Muscle of leg (tissue), 11 donors: ENCODE results near the gene TMEM141. TPM values are rescaled to one million over a fixed set of nuclear protein-coding genes. Genes with fewer than 3 reads are reported as not detected.
A peak's percentile ranks its signal among the peaks of the same experiment; 100 is the strongest.
"Not testable (repeated sequence)": the region's sequence is repeated elsewhere in the genome, so short reads cannot be mapped to it uniquely, and the experiment has no call there.

Source experiments
- DNase-seq: peaks from one replicate; pipeline ENCODE4 v3.0.0; 2013
- H3K27ac ChIP-seq: one replicate; pipeline ENCODE4 v1.5.1; 2013; ENCODE audit warnings: mild to moderate bottlenecking, low read length, control low read depth
- H3K27me3 ChIP-seq: one replicate; pipeline ENCODE4 v1.6.1; 2013; ENCODE audit warnings: low read length; ENCODE audit not compliant: control insufficient read depth, insufficient read depth
- H3K36me3 ChIP-seq: one replicate; pipeline ENCODE4 v1.6.1; 2013; ENCODE audit warnings: low read length; ENCODE audit not compliant: control insufficient read depth, insufficient read depth
- H3K4me1 ChIP-seq: one replicate; pipeline ENCODE4 v1.6.1; 2013; ENCODE audit warnings: low read length; ENCODE audit not compliant: control insufficient read depth, insufficient read depth
- H3K4me3 ChIP-seq: one replicate; pipeline ENCODE4 v1.5.1; 2013; ENCODE audit warnings: low read length, control low read depth
- H3K9me3 ChIP-seq: replicated peaks from 2 replicates; pipeline ENCODE4 v1.6.1; 2013; ENCODE audit warnings: low read depth, low read length; ENCODE audit not compliant: control insufficient read depth
- WGBS: methylation state at CpG from one replicate; pipeline ENCODE4 v1.1.5; 2013; ENCODE audit warnings: missing lambda C conversion rate; ENCODE audit not compliant: insufficient coverage; 5-methylcytosine and 5-hydroxymethylcytosine counted together
- polyA plus RNA-seq, 8 donors: library from polyadenylated mRNA; unstranded; fragments of 120-200 nt; gene quantifications; one replicate each; pipeline versions ENCODE4 v1.2.1 to v1.2.3, GENCODE V29; 2013; ENCODE audit warnings: inconsistent platforms in 1 of 8, low replicate concordance in 1 of 8; ENCODE audit not compliant: insufficient read length in 8 of 8, insufficient read depth in 1 of 8
- total RNA-seq: library from RNA; stranded (reverse); fragments of 120-200 nt; gene quantifications from one replicate; pipeline ENCODE4 v1.2.4, GENCODE V29; 2013

TMEM141 gene
- total and polyA plus RNA-seq, 9 donors, result 34.2 to 53.2 (median 44.3) TPM

- not testable (repeated sequence) for H3K9me3 ChIP-seq, H3K36me3 ChIP-seq, H3K4me3 ChIP-seq, H3K27me3 ChIP-seq, H3K27ac ChIP-seq
- H3K4me1 ChIP-seq, result peaks cover 31% of the 10 kb centered on the region
- peak; percentile 52 for DNase-seq
- WGBS, result 46% methylated on average over 20 of the region's 22 CpGs
These were observed 30.2 kb upstream of the TMEM141 start for GRCh38 chr9:136760834-136761544.

GRCh38 chr9:136761545-136761981, 29.6 kb upstream of the TMEM141 start:
- DNase-seq, result no peak
- Histone ChIP-seq H3K4me1 (peaks cover 28% of the 10 kb centered on the region), H3K27me3 (peaks cover 9% of the 10 kb centered on the region), H3K36me3 (no peaks in the 10 kb centered on the region), H3K27ac (no peak overlapping the region), H3K4me3 (no peak overlapping the region), H3K9me3 (no peaks in the 10 kb centered on the region)
- WGBS, result 85% methylated on average over 5 of the region's 13 CpGs

- DNase-seq, result no peak
- H3K27me3 ChIP-seq, result peaks cover 9% of the 10 kb centered on the region
- H3K9me3 ChIP-seq, result no peaks in the 10 kb centered on the region
- 52% methylated on average over 5 of the region's 17 CpGs for WGBS
- H3K27ac ChIP-seq, result no peak overlapping the region
- no peaks in the 10 kb centered on the region for H3K36me3 ChIP-seq
- H3K4me3 ChIP-seq, result no peak overlapping the region
- peaks cover 25% of the 10 kb centered on the region for H3K4me1 ChIP-seq
These were observed 28.9 kb upstream of the TMEM141 start for GRCh38 chr9:136762221-136762691.

GRCh38 chr9:136762915-136763648, 28.1 kb upstream of the TMEM141 start:
- H3K4me1 ChIP-seq, result peaks cover 17% of the 10 kb centered on the region
- 20% methylated on average over 17 of the region's 37 CpGs for WGBS
- no peak overlapping the region for H3K27ac ChIP-seq
- no peaks in the 10 kb centered on the region for H3K36me3 ChIP-seq
- DNase-seq, result peak; percentile 32
- no peak overlapping the region for H3K4me3 ChIP-seq
- peaks cover 12% of the 10 kb centered on the region for H3K27me3 ChIP-seq
- no peaks in the 10 kb centered on the region for H3K9me3 ChIP-seq

- no peaks in the 10 kb centered on the region for H3K36me3 ChIP-seq
- H3K27me3 ChIP-seq, result peaks cover 13% of the 10 kb centered on the region
- 75% methylated on average over 14 of the region's 14 CpGs for WGBS
- H3K27ac ChIP-seq, result no peak overlapping the region
- no peaks in the 10 kb centered on the region for H3K9me3 ChIP-seq
- peaks cover 11% of the 10 kb centered on the region for H3K4me1 ChIP-seq
- no peak for DNase-seq
- H3K4me3 ChIP-seq, result no peak overlapping the region
These were observed 27.5 kb upstream of the TMEM141 start for GRCh38 chr9:136763649-136764035.

- WGBS, result 62% methylated on average over 13 of the region's 14 CpGs
- no peak for DNase-seq
- H3K36me3 ChIP-seq, result no peaks in the 10 kb centered on the region
- no peaks in the 10 kb centered on the region for H3K9me3 ChIP-seq
- H3K27ac ChIP-seq, result no peak within 1 kb of the TSS
- no peak within 1 kb of the TSS for H3K4me3 ChIP-seq
- H3K4me1 ChIP-seq, result peaks cover 7% of the 10 kb centered on the region
- H3K27me3 ChIP-seq, result peaks cover 13% of the 10 kb centered on the region
These were observed 26.7 kb upstream of the TMEM141 start, which contains the start of gene LCN15 for GRCh38 chr9:136764301-136764891. Gene LCN15, minus strand, starts transcription at chr9:136764518. Its CDS starts 30 bp downstream, at chr9:136764488.

- peaks cover 13% of the 10 kb centered on the region for H3K27me3 ChIP-seq
- DNase-seq, result no peak
- no peak overlapping the region for H3K4me3 ChIP-seq
- no peak overlapping the region for H3K27ac ChIP-seq
- peaks cover 7% of the 10 kb centered on the region for H3K4me1 ChIP-seq
- 79% methylated on average over 10 of the region's 14 CpGs for WGBS
- no peaks in the 10 kb centered on the region for H3K36me3 ChIP-seq
- H3K9me3 ChIP-seq, result no peaks in the 10 kb centered on the region
These were observed 26.1 kb upstream of the TMEM141 start for GRCh38 chr9:136765041-136765440.

- not testable (repeated sequence) for H3K36me3 ChIP-seq, H3K4me3 ChIP-seq, H3K27ac ChIP-seq, H3K4me1 ChIP-seq, DNase-seq, H3K9me3 ChIP-seq
- WGBS, result 71% methylated on average over 6 of the region's 14 CpGs
- peaks cover 10% of the 10 kb centered on the region for H3K27me3 ChIP-seq
These were observed 25.3 kb upstream of the TMEM141 start for GRCh38 chr9:136765745-136766409.

- WGBS, result 62% methylated on average over 6 of the region's 18 CpGs
- not testable (repeated sequence) for H3K27ac ChIP-seq, H3K36me3 ChIP-seq, H3K4me3 ChIP-seq, H3K9me3 ChIP-seq, H3K4me1 ChIP-seq
- DNase-seq, result peak; percentile 76
- peaks cover 13% of the 10 kb centered on the region for H3K27me3 ChIP-seq
These were observed 24.6 kb upstream of the TMEM141 start for GRCh38 chr9:136766410-136767120.
